ENCODE results near the gene RAB4A.

DNA sequence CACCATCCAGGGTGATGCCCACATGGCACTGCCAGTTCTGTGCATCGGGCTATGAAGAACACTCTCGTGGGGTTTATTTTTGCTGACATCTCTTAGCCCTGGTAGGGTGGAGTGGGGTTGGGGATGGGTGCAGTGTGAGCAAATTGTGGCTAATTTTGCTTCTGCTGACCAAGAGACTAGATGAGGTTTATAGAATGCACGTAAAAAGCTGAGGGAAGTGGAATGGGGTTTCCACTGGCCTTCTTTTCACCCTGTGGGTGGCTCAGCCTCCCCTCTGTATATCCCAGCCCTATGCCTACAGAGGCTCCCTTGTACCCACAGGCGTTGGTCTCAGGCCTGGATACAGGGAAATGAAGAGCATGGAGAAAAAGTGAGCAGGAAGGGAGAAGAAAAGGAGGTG lies 44.1 kb upstream of the RAB4A start:
- TF ChIP-seq, protein P1, sequence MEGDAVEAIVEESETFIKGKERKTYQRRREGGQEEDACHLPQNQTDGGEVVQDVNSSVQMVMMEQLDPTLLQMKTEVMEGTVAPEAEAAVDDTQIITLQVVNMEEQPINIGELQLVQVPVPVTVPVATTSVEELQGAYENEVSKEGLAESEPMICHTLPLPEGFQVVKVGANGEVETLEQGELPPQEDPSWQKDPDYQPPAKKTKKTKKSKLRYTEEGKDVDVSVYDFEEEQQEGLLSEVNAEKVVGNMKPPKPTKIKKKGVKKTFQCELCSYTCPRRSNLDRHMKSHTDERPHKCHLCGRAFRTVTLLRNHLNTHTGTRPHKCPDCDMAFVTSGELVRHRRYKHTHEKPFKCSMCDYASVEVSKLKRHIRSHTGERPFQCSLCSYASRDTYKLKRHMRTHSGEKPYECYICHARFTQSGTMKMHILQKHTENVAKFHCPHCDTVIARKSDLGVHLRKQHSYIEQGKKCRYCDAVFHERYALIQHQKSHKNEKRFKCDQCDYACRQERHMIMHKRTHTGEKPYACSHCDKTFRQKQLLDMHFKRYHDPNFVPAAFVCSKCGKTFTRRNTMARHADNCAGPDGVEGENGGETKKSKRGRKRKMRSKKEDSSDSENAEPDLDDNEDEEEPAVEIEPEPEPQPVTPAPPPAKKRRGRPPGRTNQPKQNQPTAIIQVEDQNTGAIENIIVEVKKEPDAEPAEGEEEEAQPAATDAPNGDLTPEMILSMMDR (IDR thresholded peaks at IDR 0.05) = no peak
- no peak for TF ChIP-seq POLR2A (IDR thresholded peaks at IDR 0.05)
